Kidney (tissue), 14 donors: ENCODE measurements around the gene G3BP1. TPM values are rescaled to one million over a fixed set of nuclear protein-coding genes. Genes with fewer than 3 reads are reported as not detected.

Experiments used
- DNase-seq, 5 donors: peaks; one replicate each; pipeline ENCODE4 v3.0.0-alpha.2; 2013 to 2020
- FAIRE-seq: peaks from 2 replicates; lab custom pipeline; 2012; peaks lifted over from hg19 to GRCh38; lab: Jason Lieb, UNC
- H3K27ac ChIP-seq, 2 donors: one replicate each; pipeline ENCODE4 v1.7.0; 2013; ENCODE audit warnings: low read depth in 2 of 2, low read length in 2 of 2, inconsistent platforms in 1 of 2
- H3K27me3 ChIP-seq: one replicate; pipeline ENCODE4 v1.7.1; 2013; ENCODE audit warnings: low read length, inconsistent platforms; ENCODE audit not compliant: control insufficient read depth, insufficient read depth
- H3K36me3 ChIP-seq, 3 donors: one replicate each; pipeline versions ENCODE4 v1.7.0 to v1.7.1; 2013; ENCODE audit warnings: low read length in 3 of 3, control low read depth in 1 of 3, inconsistent platforms in 1 of 3; ENCODE audit not compliant: insufficient read depth in 3 of 3, control insufficient read depth in 2 of 3
- H3K4me1 ChIP-seq, 3 donors: one replicate each; pipeline versions ENCODE4 v1.7.0 to v1.7.1; 2013; ENCODE audit warnings: low read length in 3 of 3, inconsistent platforms in 1 of 3, low read depth in 1 of 3; ENCODE audit not compliant: control insufficient read depth in 2 of 3, insufficient read depth in 2 of 3
- H3K4me3 ChIP-seq, 3 donors: one replicate each; pipeline versions ENCODE4 v1.7.0 to v1.8.1; 2013; ENCODE audit warnings: low read length in 3 of 3, control low read depth in 1 of 3, inconsistent platforms in 1 of 3
- H3K9ac ChIP-seq, 3 donors: one replicate each; pipeline versions ENCODE4 v1.7.0 to v1.7.1; 2013; ENCODE audit warnings: low read length in 3 of 3, control low read depth in 1 of 3, inconsistent platforms in 1 of 3
- H3K9me3 ChIP-seq, 3 donors: one replicate each; pipeline versions ENCODE4 v1.7.0 to v1.7.1; 2013; ENCODE audit warnings: low read length in 3 of 3, control low read depth in 1 of 3, inconsistent platforms in 1 of 3; ENCODE audit not compliant: control insufficient read depth in 2 of 3, insufficient read depth in 1 of 3
- CTCF ChIP-seq: IDR thresholded peaks from 3 replicates; pipeline ENCODE4 v1.5.1; 2012; ENCODE audit warnings: mild to moderate bottlenecking, moderate library complexity, borderline replicate concordance; ENCODE audit not compliant: insufficient read depth; ENCODE audit errors: extremely low read depth
- intact Hi-C: fragments of 100-400 bp; cut with DNase I; formaldehyde crosslinking; loops from one replicate; pipeline ENCODE4 v1.11.1; 2022
- polyA plus RNA-seq: library from polyadenylated mRNA; stranded (reverse); fragments of 350-450 nt; fragmentation: Illumina TruSeq; extraction: RNeasy Lipid Tissue Mini Kit (QIAGEN cat#74804); gene quantifications from one replicate; pipeline ENCODE4 v1.2.3, GENCODE V29; 2014; ENCODE audit warnings: low read depth, low replicate concordance; ENCODE audit not compliant: insufficient read depth
- total RNA-seq: library from RNA; stranded (reverse); fragmentation: NEBNext Ultra II Directional; extraction: Animal tissue kit (Norgen Biotek cat#: 25700); gene quantifications from one replicate; pipeline ENCODE4 v1.2.1, GENCODE V29; 2021
- donor health status: control.
- donor health status: control.
- donor health status: control.
- donor health status: control.
- donor health status: control.
- donor health status: DM: yes; HTN: yes; CAD: no.
- donor health status: Normal renal cell carcinoma (clear cell type).

The G3BP1 gene
- total and polyA plus RNA-seq, 2 donors from 2014 or later, result 34.2 to 165 TPM

- peak overlapping the region; percentile 42 to 87 (median 86) for H3K9ac ChIP-seq
- TF ChIP-seq CTCF, result no peak
- DNase-seq (peak in 1 of 5 donors; percentile 56), FAIRE-seq (no peak)
- H3K27me3 ChIP-seq, result no peaks in the 10 kb centered on the region
- intact Hi-C loops, result no loop called here
- H3K4me1 ChIP-seq, result peaks cover 0 to 12% (median 5%) of the 10 kb centered on the region in 3 donors
- peaks cover 0 to 2% (median 0%) of the 10 kb centered on the region in 3 donors for H3K36me3 ChIP-seq
- peak overlapping the region; percentile 90 to 95 for H3K27ac ChIP-seq
- H3K4me3 ChIP-seq, result peak overlapping the region; percentile 70 to 94 (median 91)
- no peaks in the 10 kb centered on the region for H3K9me3 ChIP-seq
Observed at GRCh38 chr5:151772846-151773561, 1.2 kb downstream of the G3BP1 start.

GRCh38 chr5:151773951-151774350, 2.2 kb downstream of the G3BP1 start:
- Histone ChIP-seq H3K9ac (peak overlapping the region in 2 of 3 donors; percentile 8 to 42), H3K9me3 (no peaks in the 10 kb centered on the region), H3K4me3 (peak overlapping the region; percentile 50 to 91 (median 70)), H3K27me3 (no peaks in the 10 kb centered on the region), H3K36me3 (peaks cover 0 to 2% (median 0%) of the 10 kb centered on the region in 3 donors), H3K27ac (peak overlapping the region in 1 of 2 donors; percentile 23), H3K4me1 (peaks cover 0 to 12% (median 5%) of the 10 kb centered on the region in 3 donors)
- DNase-seq (peak in 1 of 5 donors; percentile 19), FAIRE-seq (no peak)
- intact Hi-C loops, result no loop called here
- TF ChIP-seq CTCF, result no peak

GRCh38 chr5:151775025-151775606, 3.4 kb downstream of the G3BP1 start:
- intact Hi-C loops, result no loop called here
- TF ChIP-seq CTCF, result no peak
- Histone ChIP-seq H3K27me3 (no peaks in the 10 kb centered on the region), H3K9ac (peak overlapping the region in 1 of 3 donors; percentile 22), H3K27ac (no peak overlapping the region), H3K9me3 (no peaks in the 10 kb centered on the region), H3K4me3 (peak overlapping the region in 2 of 3 donors; percentile 17 to 91), H3K4me1 (peaks cover 0 to 18% (median 5%) of the 10 kb centered on the region in 3 donors), H3K36me3 (peaks cover 0 to 2% (median 0%) of the 10 kb centered on the region in 3 donors)
- DNase-seq, result no peak
- FAIRE-seq, result no peak
